ENCODE data around the gene ATP1A3. TPM values are rescaled to one million over a fixed set of nuclear protein-coding genes. Genes with fewer than 3 reads are reported as not detected.

Gene ATP1A3
- total and polyA plus RNA-seq, 2 of the 13 experiments (the other 11 are each of a cell fraction or from before 2014, with no cell fraction given) = 0.01 to 0.04 TPM

GRCh38 chr19:41959056-41960053 lies 34.7 kb downstream of the ATP1A3 start, which contains the start of gene RABAC1 (continued):
- TF ChIP-seq AHDC1 (CRISPR knock-in tag; IDR thresholded peaks at IDR 0.05; ENCODE audit: borderline replicate concordance) (no peak), KLF13 (CRISPR knock-in tag; IDR thresholded peaks at IDR 0.05) (no peak), RORA (CRISPR knock-in tag; IDR thresholded peaks at IDR 0.05) (no peak), ZNF296 (CRISPR knock-in tag; conservative IDR thresholded peaks at IDR 0.05) (no peak), MED13 (CRISPR knock-in tag; IDR thresholded peaks at IDR 0.05) (no peak), KDM1A (CRISPR knock-in tag; IDR thresholded peaks at IDR 0.05) (no peak), MEF2D (CRISPR knock-in tag; IDR thresholded peaks at IDR 0.05) (no peak), ARHGAP35 (CRISPR knock-in tag; IDR thresholded peaks at IDR 0.05; ENCODE audit: borderline replicate concordance) (no peak; the same call in 1 of the 2 replicates), PBX2 (CRISPR knock-in tag; IDR thresholded peaks at IDR 0.05) (no peak), ZNF589 (CRISPR knock-in tag; conservative IDR thresholded peaks at IDR 0.05) (no peak; the same call in 1 of the 2 replicates), AFF4 (CRISPR knock-in tag; IDR thresholded peaks at IDR 0.05) (no peak), ZFP90 (CRISPR knock-in tag; IDR thresholded peaks at IDR 0.05; ENCODE audit: borderline replicate concordance) (0 out of 2 replicates have a peak, but pooled peaks have one; percentile 10), KDM3A (CRISPR knock-in tag; IDR thresholded peaks at IDR 0.05; ENCODE audit: low read depth) (no peak), ZKSCAN1 (IDR thresholded peaks at IDR 0.05; ENCODE audit: low read length) (no peak), ATF7 (IDR thresholded peaks at IDR 0.05) (no peak), ATF7 (CRISPR knock-in tag; IDR thresholded peaks at IDR 0.05) (no peak)

All from HepG2 (cell line).